Ovary (tissue), 9 donors: ENCODE measurements around the gene DNAJB14. TPM values are rescaled to one million over a fixed set of nuclear protein-coding genes. Genes with fewer than 3 reads are reported as not detected.

Experiments used
- DNase-seq, 5 donors: peaks; one replicate each; pipeline ENCODE4 v3.0.0-alpha.2; 2019 to 2020
- H3K27ac ChIP-seq, 2 donors: fragments of 200-600 bp; one replicate each; pipeline versions ENCODE4 v1.5.1 to v1.8.0; 2019 to 2022
- H3K27me3 ChIP-seq: fragments of 200-600 bp; one replicate; pipeline ENCODE4 v1.8.0; 2022
- H3K36me3 ChIP-seq: fragments of 200-600 bp; sonication (generic); one replicate; pipeline ENCODE4 v1.5.1; 2019
- H3K4me1 ChIP-seq: one replicate; pipeline ENCODE4 v1.8.1; 2013; ENCODE audit warnings: mild to moderate bottlenecking, moderate library complexity; ENCODE audit not compliant: insufficient read depth
- H3K4me3 ChIP-seq: fragments of 200-600 bp; sonication (generic); one replicate; pipeline ENCODE4 v1.5.1; 2017
- H3K9me3 ChIP-seq, 2 donors: fragments of 200-600 bp in 1 of 2; sonication (generic) in 1 of 2; one replicate each; pipeline versions ENCODE4 v1.5.1 to v1.8.1; 2013 to 2019; ENCODE audit warnings: mild to moderate bottlenecking in 1 of 2, moderate library complexity in 1 of 2
- EP300 ChIP-seq: sonication (generic); formaldehyde crosslinking; IDR thresholded peaks from one replicate; pipeline ENCODE4 v1.6.1; 2017; ENCODE audit warnings: antibody characterized with exemption
- POLR2A ChIP-seq: fragments of 450-650 bp; IDR thresholded peaks from one replicate; pipeline ENCODE4 v1.6.1; 2017; ENCODE audit warnings: antibody characterized with exemption, mild to moderate bottlenecking, moderate library complexity
- WGBS, 3 donors: extraction: QIAGEN DNeasy Blood & Tissue Kit in 1 of 3; methylation state at CpG; one replicate each; pipeline versions ENCODE4 v1.1.5 to v1.1.7; 2013 to 2017; 5-methylcytosine and 5-hydroxymethylcytosine counted together
- intact Hi-C, 4 donors: fragments of 100-400 bp; cut with DNase I; formaldehyde crosslinking; loops; one replicate each; pipeline versions ENCODE4 v1.11.0 to v1.15.1; 2022 to 2023
- polyA plus RNA-seq, 2 donors: library from polyadenylated mRNA; stranded (reverse); fragments of 200-250 nt in 1 of 2; fragments of 350-450 nt in 1 of 2; fragmentation: Illumina TruSeq in 1 of 2; extraction: RNeasy Lipid Tissue Mini Kit (QIAGEN cat#74804) in 1 of 2; gene quantifications; one replicate each; pipeline ENCODE4 v1.2.3, GENCODE V29; 2013 to 2014
- total RNA-seq, 7 donors: library from RNA; depleted of rRNA in 2 of 7; stranded (reverse); fragments of >200 nt in 2 of 7; fragmentation: NEBNext Ultra II Directional in 3 of 7; extraction: Animal tissue kit (Norgen Biotek cat#: 25700) in 3 of 7; gene quantifications; one replicate each; pipeline versions ENCODE4 v1.1.0 to v1.2.4, GENCODE V29; 2016 to 2023
- TF ChIP-seq, protein P1 (sequence below), 3 donors: fragments of 450-650 bp in 2 of 3; fragments of 200-600 bp in 1 of 3; IDR thresholded peaks; one replicate each; pipeline versions ENCODE4 v1.5.1 to v1.8.0; 2016 to 2022; ENCODE audit warnings: antibody characterized with exemption in 3 of 3, mild to moderate bottlenecking in 1 of 3
- donor health status: DM: no; HTN: no; CAD: no; lungs with moderate emphysema.
- donor health status: DM: no; HTN: no; CAD: no.
- donor health status: Bipolar disorder and iron deficiency.
- donor health status: DM: yes; HTN: yes; CAD: no.
- donor health status: DM: no; HTN: no; CAD: no.
- donor health status: DM: yes; HTN: yes; CAD: no.

The DNAJB14 gene
- total and polyA plus RNA-seq, 9 donors: 10.5 to 47.8 (median 37.9) TPM

DNA sequence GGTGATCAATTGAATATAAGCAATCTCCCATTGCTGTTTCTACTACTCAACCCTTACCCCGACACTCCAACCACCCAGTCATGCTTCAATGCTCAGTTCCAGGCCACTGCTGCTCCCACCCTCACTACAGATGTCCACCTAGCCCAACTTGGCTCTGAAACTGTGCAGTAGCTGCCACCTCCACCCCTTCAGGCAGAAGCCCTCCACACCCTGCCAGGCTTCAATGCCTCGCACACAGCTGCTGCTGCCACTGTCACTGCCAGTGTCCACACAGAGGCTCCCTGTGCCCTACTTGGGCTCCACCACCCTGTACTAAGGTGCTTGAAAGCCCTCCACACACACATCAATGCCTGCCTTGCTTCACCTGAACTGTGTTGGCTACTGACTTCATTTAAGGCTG, 86.8 kb downstream of the DNAJB14 start:
- DNase-seq: no peak
- H3K4me1 ChIP-seq: no peaks in the 10 kb centered on the region
- H3K27me3 ChIP-seq: no peaks in the 10 kb centered on the region
- TF ChIP-seq, protein P1, sequence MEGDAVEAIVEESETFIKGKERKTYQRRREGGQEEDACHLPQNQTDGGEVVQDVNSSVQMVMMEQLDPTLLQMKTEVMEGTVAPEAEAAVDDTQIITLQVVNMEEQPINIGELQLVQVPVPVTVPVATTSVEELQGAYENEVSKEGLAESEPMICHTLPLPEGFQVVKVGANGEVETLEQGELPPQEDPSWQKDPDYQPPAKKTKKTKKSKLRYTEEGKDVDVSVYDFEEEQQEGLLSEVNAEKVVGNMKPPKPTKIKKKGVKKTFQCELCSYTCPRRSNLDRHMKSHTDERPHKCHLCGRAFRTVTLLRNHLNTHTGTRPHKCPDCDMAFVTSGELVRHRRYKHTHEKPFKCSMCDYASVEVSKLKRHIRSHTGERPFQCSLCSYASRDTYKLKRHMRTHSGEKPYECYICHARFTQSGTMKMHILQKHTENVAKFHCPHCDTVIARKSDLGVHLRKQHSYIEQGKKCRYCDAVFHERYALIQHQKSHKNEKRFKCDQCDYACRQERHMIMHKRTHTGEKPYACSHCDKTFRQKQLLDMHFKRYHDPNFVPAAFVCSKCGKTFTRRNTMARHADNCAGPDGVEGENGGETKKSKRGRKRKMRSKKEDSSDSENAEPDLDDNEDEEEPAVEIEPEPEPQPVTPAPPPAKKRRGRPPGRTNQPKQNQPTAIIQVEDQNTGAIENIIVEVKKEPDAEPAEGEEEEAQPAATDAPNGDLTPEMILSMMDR (IDR thresholded peaks at IDR 0.05): no peak
- TF ChIP-seq EP300 (no peak), POLR2A (no peak)
- intact Hi-C loops: no loop called here
- 97 to 98% (median 98%) methylated on average over 2 of the region's 2 CpGs for WGBS, 3 donors
- H3K36me3 ChIP-seq: no peaks in the 10 kb centered on the region
- H3K9me3 ChIP-seq: no peaks in the 10 kb centered on the region
- H3K27ac ChIP-seq: no peak overlapping the region
- no peak overlapping the region for H3K4me3 ChIP-seq

DNA sequence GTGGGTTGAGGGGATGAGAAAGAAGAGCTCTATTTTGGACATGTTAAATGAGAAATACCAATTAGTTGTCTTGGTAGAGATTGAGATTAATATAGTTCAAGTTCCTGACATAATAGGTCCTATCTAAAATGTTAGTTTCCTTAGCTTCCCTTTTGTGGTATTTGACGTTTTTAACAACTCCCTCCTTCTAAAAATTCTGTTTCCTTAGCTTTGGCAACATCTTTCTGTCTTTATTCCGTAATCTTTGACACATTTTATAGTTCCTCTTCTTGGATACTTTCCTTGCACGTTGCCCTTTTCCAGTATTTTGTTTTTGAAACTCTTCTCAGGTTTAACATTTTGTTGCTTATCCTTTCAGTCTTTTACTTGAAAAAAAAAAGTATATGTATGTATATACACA, 89.1 kb downstream of the DNAJB14 start:
- TF ChIP-seq POLR2A (no peak), EP300 (no peak)
- TF ChIP-seq, protein P1 (IDR thresholded peaks at IDR 0.05): no peak
- intact Hi-C loops: no loop called here
- 32 to 39% (median 38%) methylated on average over 3 of the region's 3 CpGs for WGBS, 3 donors
- Histone ChIP-seq H3K4me1 (no peaks in the 10 kb centered on the region), H3K36me3 (no peaks in the 10 kb centered on the region), H3K9me3 (no peaks in the 10 kb centered on the region), H3K4me3 (no peak overlapping the region), H3K27me3 (no peaks in the 10 kb centered on the region), H3K27ac (no peak overlapping the region)
- no peak for DNase-seq

DNA sequence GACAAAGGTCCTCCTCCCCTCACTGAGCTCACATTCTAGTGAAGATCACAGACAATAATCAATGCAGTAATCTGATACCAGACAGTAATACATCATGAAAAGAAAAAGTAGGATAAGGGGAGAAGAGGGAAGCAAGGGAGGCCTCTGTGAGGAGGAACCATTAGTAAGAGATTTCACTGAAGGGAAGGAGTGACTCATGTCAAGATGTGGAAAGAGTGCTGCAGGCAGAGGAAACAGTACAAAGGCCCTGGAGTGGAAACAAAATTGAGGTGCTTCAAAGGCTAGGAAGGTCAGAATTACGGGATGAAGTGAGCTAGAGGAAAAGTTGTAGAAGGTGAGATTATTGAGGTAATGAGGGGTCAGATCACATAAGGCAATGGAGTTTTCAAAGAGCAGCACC, 90.3 kb downstream of the DNAJB14 start:
- DNase-seq: no peak
- Histone ChIP-seq H3K4me3 (no peak overlapping the region), H3K27ac (no peak overlapping the region), H3K4me1 (no peaks in the 10 kb centered on the region), H3K36me3 (no peaks in the 10 kb centered on the region), H3K27me3 (no peaks in the 10 kb centered on the region), H3K9me3 (no peaks in the 10 kb centered on the region)
- TF ChIP-seq EP300 (no peak), POLR2A (no peak)
- TF ChIP-seq, protein P1 (IDR thresholded peaks at IDR 0.05): no peak
- WGBS, 3 donors: 74 to 86% (median 80%) methylated on average over 1 of the region's 1 CpG
- intact Hi-C loops: no loop called here

DNA sequence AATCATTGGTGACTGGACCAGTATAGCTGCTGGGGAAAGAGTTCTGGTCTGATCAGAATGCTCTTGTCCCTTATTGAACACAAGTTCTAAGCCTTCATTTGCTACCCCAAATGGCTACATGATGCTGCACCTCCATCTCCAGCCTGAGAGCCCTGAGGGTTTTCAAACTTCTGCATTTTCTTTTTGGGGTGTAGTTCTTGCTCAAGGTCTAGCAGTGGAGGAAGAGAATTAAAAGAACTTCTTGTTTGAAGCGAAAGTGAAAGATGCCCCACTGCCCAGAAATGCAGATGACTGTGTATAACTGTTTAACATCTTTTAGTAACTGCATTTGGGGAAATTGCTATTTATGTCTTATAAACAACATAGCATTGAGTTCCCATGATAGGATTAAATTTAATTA, 90.7 kb downstream of the DNAJB14 start:
- no peak for DNase-seq
- no peak overlapping the region for H3K4me3 ChIP-seq
- H3K27ac ChIP-seq: no peak overlapping the region
- no peaks in the 10 kb centered on the region for H3K27me3 ChIP-seq
- no peaks in the 10 kb centered on the region for H3K36me3 ChIP-seq
- intact Hi-C loops: no loop called here
- WGBS, 3 donors: 84 to 85% (median 85%) methylated on average over 1 of the region's 1 CpG
- TF ChIP-seq EP300 (no peak), POLR2A (no peak)
- TF ChIP-seq, protein P1 (IDR thresholded peaks at IDR 0.05): no peak
- H3K4me1 ChIP-seq: no peaks in the 10 kb centered on the region
- no peaks in the 10 kb centered on the region for H3K9me3 ChIP-seq

DNA sequence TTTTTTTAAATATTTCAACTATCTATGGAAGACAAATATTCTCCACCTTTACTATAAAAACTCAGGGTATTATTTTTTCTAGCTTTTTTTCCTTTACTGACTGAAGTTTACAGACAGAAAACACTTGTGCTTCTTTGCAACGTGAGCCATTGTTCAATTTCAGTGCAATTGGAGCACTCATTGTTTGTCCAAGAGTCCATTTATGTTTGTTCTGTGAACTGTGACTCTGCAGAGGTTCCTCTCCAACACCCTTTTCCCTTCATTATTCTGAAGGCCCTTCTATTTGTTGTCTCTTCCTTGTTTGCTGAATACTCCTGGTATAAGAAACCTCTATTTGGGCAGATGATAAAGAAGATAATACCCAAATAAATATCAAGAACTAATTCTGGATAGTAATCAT, 92.4 kb downstream of the DNAJB14 start:
- TF ChIP-seq, protein P1 (IDR thresholded peaks at IDR 0.05): no peak
- TF ChIP-seq EP300 (no peak), POLR2A (no peak)

More for the DNA sequence above, 92.4 kb downstream of the DNAJB14 start:
- intact Hi-C loops: no loop called here
- no peak for DNase-seq
- no peak overlapping the region for H3K4me3 ChIP-seq
- 71 to 76% (median 73%) methylated on average over 1 of the region's 1 CpG for WGBS, 3 donors
- H3K4me1 ChIP-seq: no peaks in the 10 kb centered on the region
- no peaks in the 10 kb centered on the region for H3K27me3 ChIP-seq
- no peaks in the 10 kb centered on the region for H3K36me3 ChIP-seq
- H3K9me3 ChIP-seq: no peaks in the 10 kb centered on the region
- no peak overlapping the region for H3K27ac ChIP-seq
